Measurements from ENCODE around the gene NRP2. TPM values are rescaled to one million over a fixed set of nuclear protein-coding genes. Genes with fewer than 3 reads are reported as not detected.

Gene NRP2
- polyA plus RNA-seq, 1 experiment: 114 TPM

DNA sequence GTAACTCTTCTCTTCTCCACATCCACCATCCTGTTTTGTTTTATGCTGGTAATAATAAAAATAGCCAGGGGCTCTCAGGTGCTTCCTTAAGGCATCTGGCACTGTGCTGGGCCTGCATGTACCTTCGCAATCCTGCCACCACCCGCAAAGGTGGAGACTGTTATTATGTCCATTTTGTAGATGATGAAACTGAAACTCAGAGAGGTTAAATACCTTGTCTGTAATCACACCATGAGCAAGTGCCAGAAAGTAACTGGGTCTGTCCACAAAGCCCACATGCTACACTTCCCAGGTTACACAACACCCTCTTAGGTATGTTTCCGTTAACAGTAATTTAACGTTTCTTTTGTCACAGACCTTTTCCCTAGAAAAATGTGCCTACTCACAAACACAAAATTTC, 27.0 kb downstream of the NRP2 start:
- H3K27ac ChIP-seq (ENCODE audit: low read depth, low read length): no peak overlapping the region
- CTCF ChIA-PET: no interaction called here

DNA sequence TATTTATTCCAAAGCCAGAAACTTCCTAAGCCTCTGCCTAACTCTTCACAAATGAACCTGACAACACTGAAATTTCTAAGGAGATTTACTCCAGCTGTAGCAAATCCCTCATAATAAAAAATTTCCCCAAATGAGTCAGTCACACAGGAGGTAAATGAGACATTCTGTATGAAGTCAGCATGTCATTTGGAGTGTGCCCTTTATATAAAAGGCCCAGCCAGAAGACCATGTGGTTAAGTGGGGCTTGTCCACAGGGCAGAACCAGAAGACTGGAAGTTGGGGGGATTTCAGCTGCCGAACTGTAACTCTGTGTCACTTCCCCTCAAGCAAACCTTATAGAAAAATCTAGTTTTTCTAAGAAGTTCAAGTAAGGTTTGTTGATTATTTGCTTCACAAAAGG, 30.2 kb downstream of the NRP2 start:
- H3K9me3 ChIP-seq (ENCODE audit: control insufficient read depth, insufficient read depth, low read length): no peaks in the 10 kb centered on the region
- ChIA-PET POLR2A (interaction anchor here (0.6 to 1.5 kb wide), 4 partner anchors 17 to 51 kb away, joined by 3 to 7 read pairs (median 4); partner anchors contain the start of gene NRP2), CTCF (interaction anchor here (0.6 to 1.2 kb wide), 3 partner anchors 9 to 236 kb away, joined by 3 to 4 read pairs (median 4); no protein-coding TSS in a partner anchor)
- DNase-seq (ENCODE audit: low read depth, low spot score): no peak
- TF ChIP-seq, protein P1, sequence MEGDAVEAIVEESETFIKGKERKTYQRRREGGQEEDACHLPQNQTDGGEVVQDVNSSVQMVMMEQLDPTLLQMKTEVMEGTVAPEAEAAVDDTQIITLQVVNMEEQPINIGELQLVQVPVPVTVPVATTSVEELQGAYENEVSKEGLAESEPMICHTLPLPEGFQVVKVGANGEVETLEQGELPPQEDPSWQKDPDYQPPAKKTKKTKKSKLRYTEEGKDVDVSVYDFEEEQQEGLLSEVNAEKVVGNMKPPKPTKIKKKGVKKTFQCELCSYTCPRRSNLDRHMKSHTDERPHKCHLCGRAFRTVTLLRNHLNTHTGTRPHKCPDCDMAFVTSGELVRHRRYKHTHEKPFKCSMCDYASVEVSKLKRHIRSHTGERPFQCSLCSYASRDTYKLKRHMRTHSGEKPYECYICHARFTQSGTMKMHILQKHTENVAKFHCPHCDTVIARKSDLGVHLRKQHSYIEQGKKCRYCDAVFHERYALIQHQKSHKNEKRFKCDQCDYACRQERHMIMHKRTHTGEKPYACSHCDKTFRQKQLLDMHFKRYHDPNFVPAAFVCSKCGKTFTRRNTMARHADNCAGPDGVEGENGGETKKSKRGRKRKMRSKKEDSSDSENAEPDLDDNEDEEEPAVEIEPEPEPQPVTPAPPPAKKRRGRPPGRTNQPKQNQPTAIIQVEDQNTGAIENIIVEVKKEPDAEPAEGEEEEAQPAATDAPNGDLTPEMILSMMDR (IDR thresholded peaks at IDR 0.05; ENCODE audit: low read depth, low read length): no peak
- H3K4me3 ChIP-seq (ENCODE audit: low read depth, low read length): no peak overlapping the region
- no peaks in the 10 kb centered on the region for H3K27me3 ChIP-seq (ENCODE audit: control insufficient read depth, insufficient read depth, low read length)
- H3K27ac ChIP-seq (ENCODE audit: low read depth, low read length): peak overlapping the region; percentile 68

More for the DNA sequence above, 27.0 kb downstream of the NRP2 start:
- Histone ChIP-seq H3K27me3 (ENCODE audit: control insufficient read depth, insufficient read depth, low read length) (no peaks in the 10 kb centered on the region), H3K9me3 (ENCODE audit: control insufficient read depth, insufficient read depth, low read length) (no peaks in the 10 kb centered on the region), H3K4me3 (ENCODE audit: low read depth, low read length) (no peak overlapping the region)
- no peak for DNase-seq (ENCODE audit: low read depth, low spot score)
- POLR2A ChIA-PET: no interaction called here
- TF ChIP-seq, protein P1 (IDR thresholded peaks at IDR 0.05; ENCODE audit: low read depth, low read length): no peak

DNA sequence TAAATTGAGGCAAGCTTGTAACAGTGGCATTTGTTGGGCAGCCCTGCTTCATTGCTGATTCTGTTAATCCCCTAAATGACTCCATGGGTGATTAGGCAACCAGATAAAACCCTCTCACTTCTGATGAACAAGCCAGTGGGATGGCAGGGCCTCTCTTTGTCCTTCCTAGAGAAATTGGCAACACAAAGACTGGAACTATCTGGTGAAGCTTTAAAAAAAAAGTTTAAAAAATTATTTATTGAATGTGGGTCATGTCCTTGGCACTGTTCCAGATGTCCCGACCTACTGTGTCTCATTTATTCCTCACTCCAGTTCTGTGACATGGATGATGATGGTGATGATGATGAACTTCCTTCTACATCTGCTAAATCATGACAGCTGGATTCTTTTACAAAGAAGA, 30.8 kb downstream of the NRP2 start:
- H3K27me3 ChIP-seq (ENCODE audit: control insufficient read depth, insufficient read depth, low read length): no peaks in the 10 kb centered on the region
- TF ChIP-seq, protein P1 (IDR thresholded peaks at IDR 0.05; ENCODE audit: low read depth, low read length): no peak
- no peaks in the 10 kb centered on the region for H3K9me3 ChIP-seq (ENCODE audit: control insufficient read depth, insufficient read depth, low read length)
- H3K27ac ChIP-seq (ENCODE audit: low read depth, low read length): peak overlapping the region; percentile 68
- ChIA-PET CTCF (interaction anchor here (0.6 to 1.2 kb wide), 3 partner anchors 8 to 235 kb away, joined by 3 to 4 read pairs (median 4); no protein-coding TSS in a partner anchor), POLR2A (no interaction called here)
- DNase-seq (ENCODE audit: low read depth, low spot score): no peak
- no peak overlapping the region for H3K4me3 ChIP-seq (ENCODE audit: low read depth, low read length)

DNA sequence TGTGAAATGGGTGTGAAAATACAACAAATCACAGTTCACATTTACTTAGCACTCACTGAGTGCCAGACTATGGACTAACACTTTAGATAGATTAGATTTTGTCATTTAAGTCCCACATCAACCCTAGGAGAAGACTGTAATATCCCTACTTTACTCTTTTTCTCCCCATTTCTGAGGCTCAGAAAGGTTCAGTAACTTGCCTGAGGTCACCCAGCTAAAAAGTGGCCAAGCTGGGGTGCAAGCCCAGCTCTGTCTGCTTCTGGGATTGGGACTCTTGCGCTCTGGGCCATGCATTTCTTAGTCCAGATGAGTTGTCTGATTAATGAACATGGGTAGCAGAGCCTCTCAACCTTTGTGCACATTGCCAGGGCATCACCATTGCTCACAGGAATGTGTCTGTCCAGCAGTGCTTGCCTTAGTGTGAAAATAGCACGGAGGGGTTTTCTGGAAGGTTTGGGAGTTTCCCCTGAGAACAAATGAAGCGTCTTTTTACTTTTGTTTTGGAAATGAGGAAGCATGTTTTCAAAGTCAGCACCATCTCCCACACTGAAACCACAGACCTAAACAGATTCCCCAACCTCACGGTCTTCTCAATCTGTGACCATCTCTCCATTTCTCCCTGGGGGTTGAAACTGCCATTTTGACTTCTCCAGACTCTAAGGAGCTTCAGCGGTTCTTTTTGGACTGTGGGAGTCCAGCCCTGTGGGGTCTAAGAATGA, 31.9 kb downstream of the NRP2 start:
- ChIA-PET POLR2A (interaction anchor here (0.6 to 1.7 kb wide), 4 partner anchors 7 to 270 kb away, joined by 3 to 6 read pairs (median 4); no protein-coding TSS in a partner anchor), CTCF (interaction anchor here (1.1 kb wide), 1 partner anchor 212 kb away, joined by 4 read pairs; no protein-coding TSS in a partner anchor)
- H3K9me3 ChIP-seq (ENCODE audit: control insufficient read depth, insufficient read depth, low read length): no peaks in the 10 kb centered on the region
- no peak for DNase-seq (ENCODE audit: low read depth, low spot score)
- TF ChIP-seq, protein P1 (IDR thresholded peaks at IDR 0.05; ENCODE audit: low read depth, low read length): no peak
- H3K4me3 ChIP-seq (ENCODE audit: low read depth, low read length): no peak overlapping the region
- H3K27me3 ChIP-seq (ENCODE audit: control insufficient read depth, insufficient read depth, low read length): no peaks in the 10 kb centered on the region
- peak overlapping the region; percentile 74 for H3K27ac ChIP-seq (ENCODE audit: low read depth, low read length)

All from AG04450 (cell line).